HL-60 (cell line): ENCODE results near the gene OSBPL3.
A peak's percentile ranks its signal among the peaks of the same experiment; 100 is the strongest.

ENCODE experiments used
- DNase-seq, 2 experiments: peaks; one replicate each; pipeline ENCODE4 v3.0.0-alpha.2; 2010 to 2020; ENCODE audit warnings: low read depth in 1 of 2, low spot score in 1 of 2
- H3K27ac ChIP-seq: fragments of 250-450 bp; sonication (Bioruptor Pico); replicated peaks from 2 replicates; pipeline ENCODE4 v1.5.1; 2020; ENCODE audit warnings: mild to moderate bottlenecking, moderate library complexity
- H3K27me3 ChIP-seq: fragments of 250-450 bp; sonication (Bioruptor Pico); 2 replicates; pipeline ENCODE4 v1.5.1; 2021; ENCODE audit warnings: mild to moderate bottlenecking, moderate library complexity; ENCODE audit not compliant: insufficient read depth, poor library complexity, severe bottlenecking
- H3K4me3 ChIP-seq: replicated peaks from 2 replicates; pipeline ENCODE4 v1.5.1; 2011; ENCODE audit warnings: mild to moderate bottlenecking, control low read depth, low read length; ENCODE audit not compliant: insufficient read depth
- GABPA ChIP-seq: IDR thresholded peaks from 2 replicates; pipeline ENCODE4 v1.6.1; 2012; ENCODE audit warnings: low read depth
- POLR2AphosphoS5 ChIP-seq: IDR thresholded peaks from 2 replicates; pipeline ENCODE4 v1.6.1; 2012; ENCODE audit warnings: low read depth
- SPI1 ChIP-seq: IDR thresholded peaks from 2 replicates; pipeline ENCODE4 v1.6.1; 2012; ENCODE audit warnings: low read depth, mild to moderate bottlenecking, borderline replicate concordance
- TF ChIP-seq, protein P1 (sequence below): IDR thresholded peaks from one replicate; pipeline ENCODE4 v1.5.1; 2011; ENCODE audit warnings: low read length, control low read depth, inconsistent platforms; ENCODE audit not compliant: insufficient read depth
- TF ChIP-seq, protein P2 (sequence below): IDR thresholded peaks from 2 replicates; pipeline ENCODE4 v1.6.1; 2012; ENCODE audit warnings: low read depth; ENCODE audit not compliant: insufficient replicate concordance

OSBPL3 gene

DNA sequence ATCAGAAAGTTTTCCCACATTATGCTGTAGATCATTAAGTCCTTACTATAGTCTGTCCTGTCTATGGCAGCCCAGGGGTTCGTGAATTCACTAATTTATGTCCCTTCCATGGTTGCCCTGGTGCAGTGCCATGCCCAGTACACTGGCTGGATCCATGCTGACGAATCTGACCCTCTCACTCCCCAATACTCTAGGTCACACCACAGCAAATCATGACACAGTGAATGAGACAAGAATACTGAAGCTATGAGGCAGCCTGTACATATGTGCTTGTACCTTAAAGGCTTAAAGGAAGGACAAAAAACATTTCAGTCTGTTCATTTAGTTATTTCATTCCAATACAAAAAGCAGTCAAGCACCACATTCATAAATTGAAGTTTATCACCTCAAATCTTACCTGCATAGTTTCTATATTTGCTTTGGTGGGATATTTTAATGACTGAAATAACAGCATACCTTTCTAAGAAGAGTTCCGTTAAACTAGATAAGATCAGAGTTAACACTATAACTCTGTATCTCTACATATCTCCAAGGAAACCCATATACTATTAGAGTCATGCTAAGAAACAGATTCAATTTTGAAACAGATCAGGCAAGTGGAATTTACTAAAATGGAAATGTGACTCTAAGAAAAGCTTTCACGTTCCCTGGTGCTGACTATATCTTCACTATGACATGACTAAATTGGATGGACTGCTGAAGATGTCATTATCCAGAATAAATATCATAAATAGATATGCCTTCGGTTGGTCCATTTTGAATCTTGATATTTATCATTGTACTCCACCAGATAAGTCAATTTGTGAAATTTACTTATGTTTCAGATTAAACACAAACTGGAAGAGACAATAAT lies 36.7 kb downstream of the OSBPL3 start:
- Histone ChIP-seq H3K27ac (no peak overlapping the region), H3K27me3 (no peaks in the 10 kb centered on the region), H3K4me3 (no peak overlapping the region)
- no peak for DNase-seq
- TF ChIP-seq, protein P1, sequence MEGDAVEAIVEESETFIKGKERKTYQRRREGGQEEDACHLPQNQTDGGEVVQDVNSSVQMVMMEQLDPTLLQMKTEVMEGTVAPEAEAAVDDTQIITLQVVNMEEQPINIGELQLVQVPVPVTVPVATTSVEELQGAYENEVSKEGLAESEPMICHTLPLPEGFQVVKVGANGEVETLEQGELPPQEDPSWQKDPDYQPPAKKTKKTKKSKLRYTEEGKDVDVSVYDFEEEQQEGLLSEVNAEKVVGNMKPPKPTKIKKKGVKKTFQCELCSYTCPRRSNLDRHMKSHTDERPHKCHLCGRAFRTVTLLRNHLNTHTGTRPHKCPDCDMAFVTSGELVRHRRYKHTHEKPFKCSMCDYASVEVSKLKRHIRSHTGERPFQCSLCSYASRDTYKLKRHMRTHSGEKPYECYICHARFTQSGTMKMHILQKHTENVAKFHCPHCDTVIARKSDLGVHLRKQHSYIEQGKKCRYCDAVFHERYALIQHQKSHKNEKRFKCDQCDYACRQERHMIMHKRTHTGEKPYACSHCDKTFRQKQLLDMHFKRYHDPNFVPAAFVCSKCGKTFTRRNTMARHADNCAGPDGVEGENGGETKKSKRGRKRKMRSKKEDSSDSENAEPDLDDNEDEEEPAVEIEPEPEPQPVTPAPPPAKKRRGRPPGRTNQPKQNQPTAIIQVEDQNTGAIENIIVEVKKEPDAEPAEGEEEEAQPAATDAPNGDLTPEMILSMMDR: no peak
- TF ChIP-seq, protein P2, sequence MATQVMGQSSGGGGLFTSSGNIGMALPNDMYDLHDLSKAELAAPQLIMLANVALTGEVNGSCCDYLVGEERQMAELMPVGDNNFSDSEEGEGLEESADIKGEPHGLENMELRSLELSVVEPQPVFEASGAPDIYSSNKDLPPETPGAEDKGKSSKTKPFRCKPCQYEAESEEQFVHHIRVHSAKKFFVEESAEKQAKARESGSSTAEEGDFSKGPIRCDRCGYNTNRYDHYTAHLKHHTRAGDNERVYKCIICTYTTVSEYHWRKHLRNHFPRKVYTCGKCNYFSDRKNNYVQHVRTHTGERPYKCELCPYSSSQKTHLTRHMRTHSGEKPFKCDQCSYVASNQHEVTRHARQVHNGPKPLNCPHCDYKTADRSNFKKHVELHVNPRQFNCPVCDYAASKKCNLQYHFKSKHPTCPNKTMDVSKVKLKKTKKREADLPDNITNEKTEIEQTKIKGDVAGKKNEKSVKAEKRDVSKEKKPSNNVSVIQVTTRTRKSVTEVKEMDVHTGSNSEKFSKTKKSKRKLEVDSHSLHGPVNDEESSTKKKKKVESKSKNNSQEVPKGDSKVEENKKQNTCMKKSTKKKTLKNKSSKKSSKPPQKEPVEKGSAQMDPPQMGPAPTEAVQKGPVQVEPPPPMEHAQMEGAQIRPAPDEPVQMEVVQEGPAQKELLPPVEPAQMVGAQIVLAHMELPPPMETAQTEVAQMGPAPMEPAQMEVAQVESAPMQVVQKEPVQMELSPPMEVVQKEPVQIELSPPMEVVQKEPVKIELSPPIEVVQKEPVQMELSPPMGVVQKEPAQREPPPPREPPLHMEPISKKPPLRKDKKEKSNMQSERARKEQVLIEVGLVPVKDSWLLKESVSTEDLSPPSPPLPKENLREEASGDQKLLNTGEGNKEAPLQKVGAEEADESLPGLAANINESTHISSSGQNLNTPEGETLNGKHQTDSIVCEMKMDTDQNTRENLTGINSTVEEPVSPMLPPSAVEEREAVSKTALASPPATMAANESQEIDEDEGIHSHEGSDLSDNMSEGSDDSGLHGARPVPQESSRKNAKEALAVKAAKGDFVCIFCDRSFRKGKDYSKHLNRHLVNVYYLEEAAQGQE: no peak
- no peak for TF ChIP-seq SPI1

DNA sequence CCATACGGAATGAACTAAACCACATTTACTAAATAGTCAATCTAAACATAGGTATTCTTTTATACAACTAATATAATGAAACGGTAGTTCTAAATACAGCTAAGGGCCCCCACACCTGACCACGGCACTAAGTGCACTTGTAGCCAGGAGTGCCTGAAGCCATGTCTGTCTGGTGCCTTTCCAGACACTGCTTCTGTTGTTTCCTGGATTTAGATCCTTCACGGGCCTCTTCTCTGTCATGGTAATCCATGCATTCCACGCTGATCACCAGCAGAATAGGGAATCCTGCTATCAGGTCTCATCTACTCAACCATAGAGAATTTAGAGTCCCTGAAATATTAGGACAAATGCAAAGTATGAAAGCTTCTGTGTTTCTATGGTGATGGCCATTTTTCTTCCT lies 37.8 kb downstream of the OSBPL3 start:
- TF ChIP-seq GABPA: no peak
- TF ChIP-seq, protein P2: no peak
- TF ChIP-seq POLR2AphosphoS5: no peak
- TF ChIP-seq, protein P1: no peak
- TF ChIP-seq SPI1: no peak
- DNase-seq: no peak
- no peak overlapping the region for H3K4me3 ChIP-seq

DNA sequence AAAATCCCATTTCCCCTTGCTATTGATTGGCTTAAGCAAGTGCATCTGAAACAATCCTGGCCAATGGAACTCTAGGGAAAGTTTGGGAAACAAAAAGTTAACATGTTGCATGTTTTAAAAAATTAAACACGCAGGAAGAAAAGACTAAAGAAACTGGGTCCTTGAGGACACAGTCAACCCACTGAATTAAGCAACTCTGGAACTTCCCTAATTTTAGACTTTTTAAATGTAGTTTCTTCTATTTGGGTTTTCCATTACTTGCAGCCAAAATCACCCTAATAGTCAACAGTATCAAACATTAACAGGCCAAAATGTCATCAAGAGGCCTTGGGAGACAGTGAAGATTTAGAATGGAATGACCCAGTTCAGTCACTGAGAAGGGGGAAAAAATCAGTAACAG lies 40.6 kb downstream of the OSBPL3 start:
- Histone ChIP-seq H3K4me3 (no peak overlapping the region), H3K27me3 (no peaks in the 10 kb centered on the region), H3K27ac (no peak overlapping the region; the same call in 1 of the 2 replicates)
- TF ChIP-seq GABPA (no peak), POLR2AphosphoS5 (no peak), SPI1 (peak; percentile 38; the same call in 1 of the 2 replicates)
- TF ChIP-seq, protein P2: no peak
- TF ChIP-seq, protein P1: no peak
- DNase-seq: peak in 1 of 2 experiments; percentile 25

More for the DNA sequence above, 37.8 kb downstream of the OSBPL3 start:
- Histone ChIP-seq H3K27ac (no peak overlapping the region), H3K27me3 (no peaks in the 10 kb centered on the region)
